Measurements from ENCODE around the gene SPATA16.

- no peak for TF ChIP-seq CTCF (IDR thresholded peaks at IDR 0.05)
- TF ChIP-seq POLR2A (IDR thresholded peaks at IDR 0.05) = no peak
Observed at GRCh38 chr3:172875039-172875438, 266.0 kb downstream of the SPATA16 start.

Data from testis (tissue), 2 donors.